IPS-15b (cell line): ENCODE results near the gene PDYN.

Experiments used
- H3K27me3 ChIP-seq: one replicate; pipeline ENCODE4 v1.6.1; 2013; ENCODE audit warnings: low read length; ENCODE audit not compliant: control insufficient read depth, insufficient read depth
- H3K36me3 ChIP-seq: one replicate; pipeline ENCODE4 v1.6.1; 2013; ENCODE audit warnings: low read length; ENCODE audit not compliant: control insufficient read depth, insufficient read depth
- H3K4me1 ChIP-seq: one replicate; pipeline ENCODE4 v1.6.1; 2013; ENCODE audit warnings: mild to moderate bottlenecking, low read length; ENCODE audit not compliant: control insufficient read depth, insufficient read depth
- H3K4me3 ChIP-seq: one replicate; pipeline ENCODE4 v1.5.1; 2013; ENCODE audit warnings: low read depth, low read length
- H3K9ac ChIP-seq: one replicate; pipeline ENCODE4 v1.6.1; 2013; ENCODE audit warnings: low read depth, mild to moderate bottlenecking, low read length
- H3K9me3 ChIP-seq: one replicate; pipeline ENCODE4 v1.6.1; 2013; ENCODE audit warnings: mild to moderate bottlenecking, low read length; ENCODE audit not compliant: control insufficient read depth, insufficient read depth

The PDYN gene

GRCh38 chr20:1939270-1939595 is 54.6 kb downstream of the PDYN start:
- Histone ChIP-seq H3K4me3 (no peak overlapping the region), H3K4me1 (no peaks in the 10 kb centered on the region), H3K9me3 (no peaks in the 10 kb centered on the region), H3K27me3 (no peaks in the 10 kb centered on the region), H3K9ac (no peak overlapping the region), H3K36me3 (no peaks in the 10 kb centered on the region)

- Histone ChIP-seq H3K27me3 (no peaks in the 10 kb centered on the region), H3K4me1 (no peaks in the 10 kb centered on the region), H3K9ac (no peak overlapping the region), H3K4me3 (no peak overlapping the region), H3K9me3 (no peaks in the 10 kb centered on the region), H3K36me3 (no peaks in the 10 kb centered on the region)
Measured at GRCh38 chr20:1938464-1939269, 55.2 kb downstream of the PDYN start.

GRCh38 chr20:1937316-1937976 is 56.4 kb downstream of the PDYN start:
- Histone ChIP-seq H3K4me1 (no peaks in the 10 kb centered on the region), H3K36me3 (no peaks in the 10 kb centered on the region), H3K9me3 (no peaks in the 10 kb centered on the region), H3K27me3 (no peaks in the 10 kb centered on the region), H3K9ac (no peak overlapping the region), H3K4me3 (no peak overlapping the region)

GRCh38 chr20:1935696-1936366 is 58.0 kb downstream of the PDYN start:
- Histone ChIP-seq H3K9ac (no peak overlapping the region), H3K36me3 (no peaks in the 10 kb centered on the region), H3K4me3 (no peak overlapping the region), H3K27me3 (no peaks in the 10 kb centered on the region), H3K4me1 (no peaks in the 10 kb centered on the region), H3K9me3 (no peaks in the 10 kb centered on the region)

GRCh38 chr20:1934721-1935573 is 58.9 kb downstream of the PDYN start:
- Histone ChIP-seq H3K4me3 (no peak overlapping the region), H3K4me1 (no peaks in the 10 kb centered on the region), H3K9me3 (no peaks in the 10 kb centered on the region), H3K27me3 (no peaks in the 10 kb centered on the region), H3K36me3 (no peaks in the 10 kb centered on the region), H3K9ac (no peak overlapping the region)

GRCh38 chr20:1934156-1934555 is 59.7 kb downstream of the PDYN start:
- Histone ChIP-seq H3K4me3 (no peak overlapping the region), H3K27me3 (no peaks in the 10 kb centered on the region), H3K9me3 (no peaks in the 10 kb centered on the region), H3K36me3 (no peaks in the 10 kb centered on the region), H3K4me1 (no peaks in the 10 kb centered on the region), H3K9ac (no peak overlapping the region)

- Histone ChIP-seq H3K4me1 (no peaks in the 10 kb centered on the region), H3K9me3 (no peaks in the 10 kb centered on the region), H3K27me3 (no peaks in the 10 kb centered on the region), H3K9ac (no peak overlapping the region), H3K4me3 (no peak overlapping the region), H3K36me3 (no peaks in the 10 kb centered on the region)
Measured at GRCh38 chr20:1933465-1933870, 60.4 kb downstream of the PDYN start.

- Histone ChIP-seq H3K36me3 (no peaks in the 10 kb centered on the region), H3K4me1 (no peaks in the 10 kb centered on the region), H3K27me3 (no peaks in the 10 kb centered on the region), H3K4me3 (no peak overlapping the region), H3K9me3 (no peaks in the 10 kb centered on the region), H3K9ac (no peak overlapping the region)
Measured at GRCh38 chr20:1932971-1933370, 60.9 kb downstream of the PDYN start.

- Histone ChIP-seq H3K4me1 (no peaks in the 10 kb centered on the region), H3K9me3 (no peaks in the 10 kb centered on the region), H3K4me3 (no peak overlapping the region), H3K36me3 (no peaks in the 10 kb centered on the region), H3K9ac (no peak overlapping the region), H3K27me3 (no peaks in the 10 kb centered on the region)
Measured at GRCh38 chr20:1931830-1932229, 62.0 kb downstream of the PDYN start.

GRCh38 chr20:1930165-1930564 is 63.7 kb downstream of the PDYN start:
- H3K9ac ChIP-seq: no peak overlapping the region
- no peaks in the 10 kb centered on the region for H3K9me3 ChIP-seq
- no peaks in the 10 kb centered on the region for H3K4me1 ChIP-seq
- no peak overlapping the region for H3K4me3 ChIP-seq
- H3K27me3 ChIP-seq: no peaks in the 10 kb centered on the region
- H3K36me3 ChIP-seq: no peaks in the 10 kb centered on the region

GRCh38 chr20:1929460-1929859 is 64.4 kb downstream of the PDYN start:
- Histone ChIP-seq H3K9me3 (no peaks in the 10 kb centered on the region), H3K36me3 (peaks cover 2% of the 10 kb centered on the region), H3K4me3 (no peak overlapping the region), H3K27me3 (no peaks in the 10 kb centered on the region), H3K9ac (no peak overlapping the region), H3K4me1 (no peaks in the 10 kb centered on the region)
